Ishikawa (cell line): Measurements from ENCODE around the gene PRKCE.

Experiments used
- CEBPB ChIP-seq: IDR thresholded peaks from 2 replicates; pipeline ENCODE4 v1.6.1; 2012
- CREB1 ChIP-seq: IDR thresholded peaks from 2 replicates; pipeline ENCODE4 v1.6.1; 2012; ENCODE audit warnings: low read depth
- EP300 ChIP-seq: IDR thresholded peaks from 2 replicates; pipeline ENCODE4 v1.6.1; 2012; ENCODE audit warnings: borderline replicate concordance
- MAX ChIP-seq: IDR thresholded peaks from 2 replicates; pipeline ENCODE4 v1.6.1; 2012
- NFIC ChIP-seq: IDR thresholded peaks from 2 replicates; pipeline ENCODE4 v1.6.1; 2012
- REST ChIP-seq: IDR thresholded peaks from 2 replicates; pipeline ENCODE4 v1.6.1; 2012; ENCODE audit warnings: low read depth, mild to moderate bottlenecking
- TEAD4 ChIP-seq: IDR thresholded peaks from 2 replicates; pipeline ENCODE4 v1.6.1; 2012
- YY1 ChIP-seq: IDR thresholded peaks from 2 replicates; pipeline ENCODE4 v1.6.1; 2012; ENCODE audit warnings: low read depth

DNA sequence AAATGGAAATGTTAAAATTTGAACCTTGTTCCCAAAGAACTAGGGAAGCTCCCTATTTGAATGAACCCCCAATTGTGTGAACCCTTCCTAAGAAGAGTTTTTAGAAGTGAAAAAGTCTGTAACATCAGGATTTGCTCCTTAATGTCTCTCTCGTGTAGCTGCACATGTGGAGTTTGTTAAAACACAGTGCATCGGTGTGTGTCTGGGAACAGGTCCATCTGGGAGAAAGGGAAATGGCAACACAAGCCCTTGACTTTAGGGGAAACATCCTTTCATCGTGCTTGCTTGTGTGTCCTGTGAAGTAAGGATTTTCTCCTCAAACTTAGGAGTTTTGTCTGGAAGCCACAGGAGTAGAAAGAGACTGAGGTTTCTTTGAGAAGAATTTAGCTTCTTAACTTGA, 203.9 kb downstream of the PRKCE start:
- TF ChIP-seq CREB1 (no peak), REST (no peak), CEBPB (no peak), NFIC (no peak), EP300 (no peak), MAX (no peak), TEAD4 (no peak), YY1 (no peak)
